Spinal cord (tissue), 10 donors: ENCODE results near the gene PPP6R2. TPM values are rescaled to one million over a fixed set of nuclear protein-coding genes. Genes with fewer than 3 reads are reported as not detected.

Experiments
- DNase-seq, 6 donors: peaks; one replicate each; pipeline versions ENCODE4 v3.0.0 to v3.0.0-alpha.2; 2013 to 2015; ENCODE audit warnings: low spot score in 6 of 6, low read depth in 4 of 6
- H3K27ac ChIP-seq: one replicate; pipeline ENCODE4 v1.5.1; 2013; ENCODE audit warnings: low read depth, low read length, control low read depth
- H3K27me3 ChIP-seq: one replicate; pipeline ENCODE4 v1.6.1; 2013; ENCODE audit warnings: low read length; ENCODE audit not compliant: control insufficient read depth, insufficient read depth
- H3K36me3 ChIP-seq: one replicate; pipeline ENCODE4 v1.6.1; 2013; ENCODE audit warnings: low read length; ENCODE audit not compliant: control insufficient read depth, insufficient read depth
- H3K4me1 ChIP-seq: one replicate; pipeline ENCODE4 v1.6.1; 2013; ENCODE audit warnings: low read length; ENCODE audit not compliant: control insufficient read depth, insufficient read depth
- H3K4me3 ChIP-seq: one replicate; pipeline ENCODE4 v1.5.1; 2013; ENCODE audit warnings: low read depth, low read length, control low read depth
- H3K9me3 ChIP-seq: one replicate; pipeline ENCODE4 v1.6.1; 2013; ENCODE audit warnings: low read length; ENCODE audit not compliant: control insufficient read depth, insufficient read depth
- WGBS: methylation state at CpG from one replicate; pipeline ENCODE4 v1.1.5; 2013; ENCODE audit warnings: missing lambda C conversion rate; ENCODE audit not compliant: insufficient coverage; 5-methylcytosine and 5-hydroxymethylcytosine counted together
- polyA plus RNA-seq, 2 donors: library from polyadenylated mRNA; unstranded; fragments of 120-200 nt; gene quantifications; one replicate each; pipeline ENCODE4 v1.2.1, GENCODE V29; 2013; ENCODE audit not compliant: insufficient read length in 2 of 2
- total RNA-seq, 2 donors: library from RNA; depleted of rRNA in 1 of 2; stranded (reverse); fragments of 120-200 nt in 1 of 2; fragments of >200 nt in 1 of 2; gene quantifications; one replicate each; pipeline versions ENCODE4 v1.2.3 to v1.2.4, GENCODE V29; 2013 to 2014
- donor health status: healthy.

Gene PPP6R2
- total and polyA plus RNA-seq, 4 donors, result 42.9 to 84.9 (median 67.5) TPM

GRCh38 chr22:50481045-50481439, 137.9 kb downstream of the PPP6R2 start:
- Histone ChIP-seq H3K4me3 (no peak overlapping the region), H3K9me3 (no peaks in the 10 kb centered on the region), H3K36me3 (no peaks in the 10 kb centered on the region), H3K4me1 (peaks cover 15% of the 10 kb centered on the region), H3K27me3 (peaks cover 44% of the 10 kb centered on the region), H3K27ac (no peak overlapping the region)
- DNase-seq, result no peak
- WGBS, result 1% methylated on average over 45 of the region's 45 CpGs

DNA sequence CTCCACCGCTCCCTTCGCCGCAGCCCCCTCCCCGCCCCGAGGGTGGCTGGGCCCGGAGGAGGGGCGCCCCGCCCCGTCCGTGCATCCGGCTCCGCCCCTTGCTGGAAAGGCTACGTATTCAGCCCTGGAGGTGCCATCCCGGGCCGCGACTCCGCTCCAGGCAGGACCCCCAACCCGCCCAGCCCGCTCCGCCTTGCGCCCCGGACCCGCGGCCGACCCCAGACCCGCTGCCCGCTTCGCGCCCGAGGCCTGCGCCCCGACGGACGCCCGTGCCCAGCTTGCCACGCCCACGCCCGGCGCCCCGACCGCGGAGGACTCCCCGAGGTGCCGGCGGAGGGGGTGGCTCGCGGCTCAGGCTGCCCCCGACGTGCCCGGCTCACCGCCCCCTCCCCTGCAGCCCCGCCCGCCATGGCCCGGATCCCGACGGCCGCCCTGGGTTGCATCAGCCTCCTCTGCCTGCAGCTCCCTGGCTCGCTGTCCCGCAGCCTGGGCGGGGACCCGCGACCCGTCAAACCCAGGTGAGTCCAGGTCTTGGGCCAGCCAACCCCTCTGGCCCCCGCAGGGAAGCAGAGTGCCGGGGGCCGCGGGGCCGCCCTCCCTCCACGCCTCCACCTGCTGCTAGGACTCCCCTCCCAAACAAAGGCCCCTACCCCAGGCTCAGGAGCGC, 138.4 kb downstream of the PPP6R2 start, which contains the start of gene ADM2:
Gene ADM2 (plus strand): TSS at position 104 of the 667 bp plus-strand sequence. CDS start 305 bp downstream, at position 409.
- no peak within 1 kb of the TSS for H3K27ac ChIP-seq
- H3K4me3 ChIP-seq, result no peak within 1 kb of the TSS
- WGBS, result 1% methylated on average over 69 of the region's 70 CpGs
- DNase-seq, result peak in 1 of 6 donors; percentile 36
- no peaks in the 10 kb centered on the region for H3K9me3 ChIP-seq
- peaks cover 44% of the 10 kb centered on the region for H3K27me3 ChIP-seq
- H3K4me1 ChIP-seq, result peaks cover 15% of the 10 kb centered on the region
- no peaks in the 10 kb centered on the region for H3K36me3 ChIP-seq

DNA sequence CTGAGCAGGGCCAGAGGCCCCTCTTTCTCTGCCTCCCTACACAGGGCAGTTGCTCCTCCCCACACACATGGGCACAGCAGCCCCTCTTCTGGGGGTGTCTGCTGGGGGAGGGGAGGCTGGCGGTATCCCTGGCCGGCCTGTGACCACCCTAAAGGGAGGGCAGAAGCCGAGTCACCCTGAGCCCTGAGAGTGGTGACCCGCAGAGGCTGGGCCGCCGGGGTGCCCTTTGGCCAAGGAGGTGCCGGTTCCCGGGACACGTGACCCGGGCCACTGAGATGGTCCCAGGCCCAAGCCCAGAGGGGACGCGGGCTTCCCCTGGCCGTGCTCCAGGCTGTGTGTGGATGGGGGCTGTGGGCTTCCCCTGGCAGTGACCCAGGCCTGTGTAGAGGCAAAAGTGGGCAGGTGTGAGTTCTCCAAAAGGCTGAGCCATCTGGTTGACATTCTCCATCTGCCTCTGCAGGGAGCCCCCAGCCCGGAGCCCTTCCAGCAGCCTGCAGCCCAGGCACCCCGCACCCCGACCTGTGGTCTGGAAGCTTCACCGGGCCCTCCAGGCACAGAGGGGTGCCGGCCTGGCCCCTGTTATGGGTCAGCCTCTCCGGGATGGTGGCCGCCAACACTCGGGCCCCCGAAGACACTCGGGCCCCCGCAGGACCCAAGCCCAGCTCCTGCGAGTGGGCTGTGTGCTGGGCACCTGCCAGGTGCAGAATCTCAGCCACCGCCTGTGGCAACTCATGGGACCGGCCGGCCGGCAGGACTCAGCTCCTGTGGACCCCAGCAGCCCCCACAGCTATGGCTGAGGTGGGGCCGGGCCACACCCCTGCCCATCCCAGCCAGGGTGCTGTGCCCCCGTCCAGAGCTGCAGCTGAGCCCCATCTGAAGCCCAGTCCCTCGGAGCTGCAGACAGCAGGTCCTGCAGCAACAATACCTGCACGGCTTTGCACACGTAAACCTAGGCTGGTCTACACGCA, 139.3 kb downstream of the PPP6R2 start:
- DNase-seq, result peak in 2 of 6 donors; percentile 23 to 37
- 75% methylated on average over 33 of the region's 35 CpGs for WGBS
- Histone ChIP-seq H3K36me3 (no peaks in the 10 kb centered on the region), H3K4me3 (no peak overlapping the region), H3K27me3 (peaks cover 44% of the 10 kb centered on the region), H3K4me1 (peaks cover 15% of the 10 kb centered on the region), H3K27ac (no peak overlapping the region), H3K9me3 (no peaks in the 10 kb centered on the region)

DNA sequence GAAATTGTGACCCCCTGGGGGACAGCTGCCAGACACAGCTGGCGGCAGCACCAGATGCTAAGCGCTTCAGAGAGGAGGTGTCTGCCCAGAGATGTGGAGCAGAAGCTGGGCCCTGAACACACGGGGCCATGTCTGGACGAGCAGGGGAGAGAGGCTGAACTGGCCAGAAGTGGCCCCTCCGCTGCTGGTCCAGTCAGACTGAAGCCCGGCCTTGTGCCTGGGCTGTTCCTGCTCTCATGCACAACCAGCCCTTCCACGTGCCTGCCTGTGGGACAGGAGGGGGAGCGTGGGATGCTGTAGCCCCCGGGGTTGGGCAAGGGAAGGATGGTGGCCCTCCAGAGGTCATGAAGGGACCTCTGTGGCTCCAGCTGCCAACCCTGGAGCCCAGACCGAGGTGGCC, 140.0 kb downstream of the PPP6R2 start:
- WGBS, result 78% methylated on average over 10 of the region's 10 CpGs
- H3K4me1 ChIP-seq, result peaks cover 15% of the 10 kb centered on the region
- peaks cover 44% of the 10 kb centered on the region for H3K27me3 ChIP-seq
- no peak overlapping the region for H3K27ac ChIP-seq
- peak in 1 of 6 donors; percentile 12 for DNase-seq
- no peaks in the 10 kb centered on the region for H3K9me3 ChIP-seq
- no peak overlapping the region for H3K4me3 ChIP-seq
- H3K36me3 ChIP-seq, result no peaks in the 10 kb centered on the region

- H3K27ac ChIP-seq, result no peak overlapping the region
- no peak overlapping the region for H3K4me3 ChIP-seq
- WGBS, result 92% methylated on average over 7 of the region's 8 CpGs
- no peak for DNase-seq
- H3K36me3 ChIP-seq, result no peaks in the 10 kb centered on the region
- peaks cover 43% of the 10 kb centered on the region for H3K27me3 ChIP-seq
- no peaks in the 10 kb centered on the region for H3K9me3 ChIP-seq
- H3K4me1 ChIP-seq, result peaks cover 15% of the 10 kb centered on the region
These were observed 140.4 kb downstream of the PPP6R2 start for GRCh38 chr22:50483556-50483955.

DNA sequence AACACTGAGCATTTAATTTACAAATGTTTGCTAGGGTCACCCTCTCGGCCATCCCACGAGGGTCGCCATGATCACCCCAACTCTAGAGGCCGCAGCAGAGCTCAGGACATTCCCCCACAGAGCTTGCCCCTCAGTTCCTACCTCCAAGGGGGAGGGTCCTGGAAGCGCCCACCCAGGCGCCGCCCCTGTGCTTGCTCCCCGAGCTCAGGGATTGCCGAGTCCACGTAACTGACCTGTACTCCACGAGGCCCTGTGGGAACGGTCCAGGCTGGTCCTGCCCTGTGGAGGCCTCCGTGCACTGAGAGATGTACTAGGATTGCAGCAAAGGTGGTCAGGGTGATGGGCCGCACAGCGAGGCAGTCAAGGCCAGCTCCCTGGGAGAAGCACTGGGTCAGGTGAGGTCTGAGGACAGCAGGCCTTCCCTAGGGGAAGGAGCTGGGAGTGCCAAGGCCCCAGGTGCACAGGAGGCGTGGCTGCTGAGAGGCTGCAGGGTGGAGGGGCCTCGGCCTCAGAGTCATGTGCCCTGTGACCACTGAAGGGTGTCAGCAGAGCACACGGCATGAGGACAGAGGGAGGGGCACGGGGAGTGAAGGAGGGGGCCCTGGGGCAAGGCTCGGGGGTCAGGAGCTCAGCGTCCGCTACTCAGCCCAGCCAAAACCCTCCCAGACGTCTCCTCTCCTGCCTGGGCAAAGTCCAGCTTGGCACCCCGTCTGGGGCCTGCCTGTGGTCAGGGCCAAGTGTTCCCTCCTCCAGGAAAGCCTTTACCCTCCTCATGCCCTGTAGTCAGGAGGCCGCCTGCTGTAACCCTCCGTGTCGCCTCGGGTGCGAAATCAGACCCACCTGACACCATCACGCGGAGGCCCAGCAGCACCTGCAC, 141.1 kb downstream of the PPP6R2 start:
- Histone ChIP-seq H3K9me3 (no peaks in the 10 kb centered on the region), H3K4me3 (no peak overlapping the region), H3K27me3 (peaks cover 39% of the 10 kb centered on the region), H3K4me1 (peaks cover 15% of the 10 kb centered on the region), H3K36me3 (no peaks in the 10 kb centered on the region), H3K27ac (no peak overlapping the region)
- no peak for DNase-seq
- WGBS, result 86% methylated on average over 29 of the region's 31 CpGs

- DNase-seq, result no peak
- 70% methylated on average over 27 of the region's 29 CpGs for WGBS
These were observed 142.3 kb downstream of the PPP6R2 start for GRCh38 chr22:50485221-50486131.

DNA sequence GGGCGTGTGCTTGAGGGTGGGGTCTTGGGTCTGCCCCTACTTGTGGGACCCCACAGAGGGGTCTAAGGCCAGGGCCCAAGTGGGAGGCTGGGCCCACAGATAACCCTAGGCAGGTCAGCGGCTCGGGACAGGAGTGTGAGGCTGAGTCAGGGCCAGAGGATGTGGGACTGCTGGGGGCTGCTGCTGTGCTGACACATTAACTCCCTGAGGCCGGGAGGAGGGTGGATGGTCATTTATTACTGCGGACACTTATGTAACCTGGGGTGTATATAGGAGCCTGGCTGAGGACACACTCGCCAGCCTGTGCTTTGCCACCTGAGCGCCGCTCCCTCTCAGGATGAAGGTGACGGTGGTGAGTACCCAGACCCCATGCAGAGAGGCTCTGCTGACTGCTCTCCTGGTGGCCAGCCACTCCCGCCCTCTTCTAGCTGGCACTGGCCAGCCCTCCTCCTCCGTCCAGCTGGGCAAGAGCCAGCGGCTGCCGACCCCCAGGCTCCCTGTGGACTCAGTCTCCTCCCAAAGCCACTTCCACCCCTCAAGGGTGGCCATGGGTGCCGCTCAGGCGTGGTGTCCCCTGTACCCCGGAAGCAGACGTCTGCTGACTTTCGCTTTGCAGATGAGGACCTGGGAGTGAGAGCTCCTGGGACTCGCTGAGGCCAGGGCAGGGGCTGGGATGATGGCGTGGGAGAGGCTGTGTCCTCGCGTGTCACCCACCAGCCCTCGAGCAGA, 143.6 kb downstream of the PPP6R2 start, which contains the start of gene MIOX:
Gene MIOX (plus strand): TSS at position 299 of the 729 bp plus-strand sequence. CDS start 39 bp downstream, at position 338.
- Histone ChIP-seq H3K27ac (no peak within 1 kb of the TSS), H3K9me3 (no peaks in the 10 kb centered on the region), H3K4me1 (peaks cover 10% of the 10 kb centered on the region), H3K4me3 (no peak within 1 kb of the TSS), H3K27me3 (peaks cover 16% of the 10 kb centered on the region), H3K36me3 (no peaks in the 10 kb centered on the region)
- DNase-seq, result no peak
- 72% methylated on average over 19 of the region's 23 CpGs for WGBS

More at GRCh38 chr22:50485221-50486131, 142.3 kb downstream of the PPP6R2 start:
- Histone ChIP-seq H3K9me3 (no peaks in the 10 kb centered on the region), H3K27ac (no peak overlapping the region), H3K27me3 (peaks cover 26% of the 10 kb centered on the region), H3K4me1 (peaks cover 15% of the 10 kb centered on the region), H3K36me3 (no peaks in the 10 kb centered on the region), H3K4me3 (no peak overlapping the region)
